ENCODE measurements around the gene KDM7A.
"Not testable (repeated sequence)": the region's sequence is repeated elsewhere in the genome, so short reads cannot be mapped to it uniquely, and the experiment has no call there.

Gene KDM7A

GRCh38 chr7:140176811-140177702, at the start of gene KDM7A:
TSS of gene KDM7A (minus strand) at chr7:140176983. CDS start at chr7:140176937, 46 bp downstream.
- DNase-seq: peak; percentile 72

- DNase-seq: no peak
Observed at GRCh38 chr7:140225562-140226249, 48.9 kb upstream of the KDM7A start.

GRCh38 chr7:140223515-140224221, 46.9 kb upstream of the KDM7A start:
- no peak for DNase-seq

GRCh38 chr7:140222814-140223213, 46.0 kb upstream of the KDM7A start:
- no peak for DNase-seq

- DNase-seq: no peak
Observed at GRCh38 chr7:140219672-140220524, 43.1 kb upstream of the KDM7A start.

GRCh38 chr7:140218656-140219055, 41.9 kb upstream of the KDM7A start:
- DNase-seq: no peak

GRCh38 chr7:140217750-140218501, 41.1 kb upstream of the KDM7A start:
- DNase-seq: no peak

- DNase-seq: no peak
Observed at GRCh38 chr7:140215281-140215680, 38.5 kb upstream of the KDM7A start.

GRCh38 chr7:140214075-140214684, 37.4 kb upstream of the KDM7A start:
- DNase-seq: no peak

- DNase-seq: no peak
Observed at GRCh38 chr7:140213684-140214074, 36.9 kb upstream of the KDM7A start.

- DNase-seq: no peak
Observed at GRCh38 chr7:140212100-140212881, 35.5 kb upstream of the KDM7A start.

GRCh38 chr7:140211698-140212097, 34.9 kb upstream of the KDM7A start:
- no peak for DNase-seq

GRCh38 chr7:140209866-140210609, 33.3 kb upstream of the KDM7A start:
- DNase-seq: peak; percentile 97

GRCh38 chr7:140206616-140207389, 30.0 kb upstream of the KDM7A start:
- DNase-seq: peak; percentile 16

GRCh38 chr7:140205600-140205999, 28.8 kb upstream of the KDM7A start:
- no peak for DNase-seq

- no peak for DNase-seq
Observed at GRCh38 chr7:140203556-140203955, 26.8 kb upstream of the KDM7A start.

- DNase-seq: not testable (repeated sequence)
Observed at GRCh38 chr7:140202942-140203341, 26.2 kb upstream of the KDM7A start.

- no peak for DNase-seq
Observed at GRCh38 chr7:140201393-140201792, 24.6 kb upstream of the KDM7A start.
